Measurements from ENCODE around the gene LIMA1. TPM values are rescaled to one million over a fixed set of nuclear protein-coding genes. Genes with fewer than 3 reads are reported as not detected.
A peak's percentile ranks its signal among the peaks of the same experiment; 100 is the strongest.
"Not testable (repeated sequence)": the region's sequence is repeated elsewhere in the genome, so short reads cannot be mapped to it uniquely, and the experiment has no call there.

Gene LIMA1
- 37.8 and 40.5 TPM in 2 replicates for polyA plus RNA-seq (2014; cell fraction: cytosol; rRNA removed)
- 19.7 and 26.9 TPM in 2 replicates for polyA plus RNA-seq (2014; cell fraction: nucleus; rRNA removed)

- peak; percentile 81 for DNase-seq (ENCODE audit: low spot score)
These were observed at the start of gene LIMA1 for GRCh38 chr12:50283229-50283923. Gene LIMA1, minus strand, starts transcription at chr12:50283520. Its CDS starts 34,769 bp downstream, at chr12:50248751.

GRCh38 chr12:50331745-50332144 is 48.4 kb upstream of the LIMA1 start:
- DNase-seq (ENCODE audit: low spot score), result no peak

GRCh38 chr12:50328664-50329063 is 45.3 kb upstream of the LIMA1 start:
- DNase-seq (ENCODE audit: low spot score), result not testable (repeated sequence)

GRCh38 chr12:50326590-50327284 is 43.4 kb upstream of the LIMA1 start:
- DNase-seq (ENCODE audit: low spot score), result no peak

GRCh38 chr12:50325890-50326391 is 42.6 kb upstream of the LIMA1 start:
- no peak for DNase-seq (ENCODE audit: low spot score)

- DNase-seq (ENCODE audit: low spot score), result not testable (repeated sequence)
These were observed 41.5 kb upstream of the LIMA1 start for GRCh38 chr12:50324770-50325169.

- not testable (repeated sequence) for DNase-seq (ENCODE audit: low spot score)
These were observed 40.8 kb upstream of the LIMA1 start for GRCh38 chr12:50324077-50324476.

GRCh38 chr12:50322206-50322605 is 38.9 kb upstream of the LIMA1 start:
- no peak for DNase-seq (ENCODE audit: low spot score)

- no peak for DNase-seq (ENCODE audit: low spot score)
These were observed 33.9 kb upstream of the LIMA1 start for GRCh38 chr12:50317203-50317602.

- DNase-seq (ENCODE audit: low spot score), result no peak
These were observed 32.5 kb upstream of the LIMA1 start for GRCh38 chr12:50315803-50316202.

- DNase-seq (ENCODE audit: low spot score), result peak; percentile 68
These were observed 31.5 kb upstream of the LIMA1 start for GRCh38 chr12:50314636-50315312.

GRCh38 chr12:50313971-50314370 is 30.7 kb upstream of the LIMA1 start:
- DNase-seq (ENCODE audit: low spot score), result not testable (repeated sequence)

GRCh38 chr12:50313256-50313931 is 30.1 kb upstream of the LIMA1 start:
- no peak for DNase-seq (ENCODE audit: low spot score)

- not testable (repeated sequence) for DNase-seq (ENCODE audit: low spot score)
These were observed 28.7 kb upstream of the LIMA1 start for GRCh38 chr12:50311858-50312609.

- no peak for DNase-seq (ENCODE audit: low spot score)
These were observed 26.6 kb upstream of the LIMA1 start for GRCh38 chr12:50309950-50310349.

- no peak for DNase-seq (ENCODE audit: low spot score)
These were observed 19.4 kb upstream of the LIMA1 start for GRCh38 chr12:50302686-50303085.

GRCh38 chr12:50297996-50298395 is 14.7 kb upstream of the LIMA1 start:
- no peak for DNase-seq (ENCODE audit: low spot score)

- no peak for DNase-seq (ENCODE audit: low spot score)
These were observed 13.7 kb upstream of the LIMA1 start for GRCh38 chr12:50297027-50297426.

GRCh38 chr12:50296554-50296953 is 13.2 kb upstream of the LIMA1 start:
- no peak for DNase-seq (ENCODE audit: low spot score)

GRCh38 chr12:50291377-50291776 is 8.1 kb upstream of the LIMA1 start:
- no peak for DNase-seq (ENCODE audit: low spot score)

GRCh38 chr12:50290692-50291091 is 7.4 kb upstream of the LIMA1 start:
- DNase-seq (ENCODE audit: low spot score), result not testable (repeated sequence)
